ENCODE data around the gene MYRIP. TPM values are rescaled to one million over a fixed set of nuclear protein-coding genes. Genes with fewer than 3 reads are reported as not detected.

The MYRIP gene
- polyA plus RNA-seq, 1 of the 3 experiments (the other 2 are of a cell fraction), result 1.2 TPM

- no peaks in the 10 kb centered on the region for H4K20me1 ChIP-seq (ENCODE audit: insufficient read depth)
- H3K27me3 ChIP-seq (ENCODE audit: insufficient read depth), result no peaks in the 10 kb centered on the region
- no peaks in the 10 kb centered on the region for H3K36me3 ChIP-seq (replicated peaks in 1 of 2; ENCODE audit: control insufficient read depth in 1 of 2, insufficient read depth in 2 of 2, low read length in 1 of 2)
- no peak overlapping the region for H3K4me3 ChIP-seq (ENCODE audit: low read depth in 2 of 2, low read length in 1 of 2)
- H3K9me2 ChIP-seq, result no peaks in the 10 kb centered on the region
- no peaks in the 10 kb centered on the region for H3K79me2 ChIP-seq (ENCODE audit: insufficient read depth)
- TF ChIP-seq SMC3 (IDR thresholded peaks at IDR 0.05; ENCODE audit: low read depth, low read length), result no peak
- no peak for TF ChIP-seq USF2 (IDR thresholded peaks at IDR 0.05; ENCODE audit: borderline replicate concordance, low read depth, low read length)
- TF ChIP-seq NRF1 (IDR thresholded peaks at IDR 0.05; ENCODE audit: low read depth, low read length), result no peak
- no peak for TF ChIP-seq YY1 (IDR thresholded peaks at IDR 0.05; ENCODE audit: low read depth)
- TF ChIP-seq SIN3A (IDR thresholded peaks at IDR 0.05; ENCODE audit: borderline replicate concordance, low read depth, low read length), result no peak
- TF ChIP-seq GABPA (IDR thresholded peaks at IDR 0.05; ENCODE audit: low read depth), result no peak
- no peak for TF ChIP-seq RAD21 (IDR thresholded peaks at IDR 0.05; ENCODE audit: low read length)
- TF ChIP-seq FOXM1 (IDR thresholded peaks at IDR 0.05; ENCODE audit: low read depth), result no peak
- no peak for TF ChIP-seq ELF1 (IDR thresholded peaks at IDR 0.05)
- H2AFZ ChIP-seq (ENCODE audit: low read depth), result no peak overlapping the region
- H3K9me3 ChIP-seq, result no peaks in the 10 kb centered on the region; the same call in 1 of the 2 replicates
- POLR2A ChIA-PET, result no interaction called here
- WGBS (ENCODE audit: low lambda C conversion rate), result 76% methylated on average over 9 of the region's 9 CpGs
- no peak overlapping the region for H3K9ac ChIP-seq
- H3K4me1 ChIP-seq (ENCODE audit: control insufficient read depth in 1 of 2, insufficient read depth in 2 of 2, low read depth in 1 of 2, low read length in 1 of 2), result no peaks in the 10 kb centered on the region; a peak in 1 of 4 replicates
- no peak overlapping the region for H3K27ac ChIP-seq (ENCODE audit: low read depth in 2 of 2, low read length in 1 of 2)
- H3K4me2 ChIP-seq, result no peak overlapping the region
- CTCF ChIA-PET, result interaction anchor here (1.5 to 13.4 kb wide), 2 partner anchors 41 to 115 kb away, joined by 5 to 289 read pairs; partner anchors contain the start of gene EIF1B
- no peaks in the 10 kb centered on the region for H3F3A ChIP-seq (replicated peaks; ENCODE audit: insufficient read depth)
- no peak for DNase-seq
Observed at GRCh38 chr3:40196966-40197365, 387.6 kb downstream of the MYRIP start.

- H3K9ac ChIP-seq, result no peak overlapping the region
- H3K4me3 ChIP-seq (ENCODE audit: low read depth in 2 of 2, low read length in 1 of 2), result no peak overlapping the region
- no peaks in the 10 kb centered on the region for H3K9me2 ChIP-seq
- H3F3A ChIP-seq (replicated peaks; ENCODE audit: insufficient read depth), result no peaks in the 10 kb centered on the region
- 49% methylated on average over 6 of the region's 6 CpGs for WGBS (ENCODE audit: low lambda C conversion rate)
- no peak overlapping the region for H3K27ac ChIP-seq (ENCODE audit: low read depth in 2 of 2, low read length in 1 of 2)
- POLR2A ChIA-PET, result no interaction called here
- no peaks in the 10 kb centered on the region; a peak in 1 of 4 replicates for H3K4me1 ChIP-seq (ENCODE audit: control insufficient read depth in 1 of 2, insufficient read depth in 2 of 2, low read depth in 1 of 2, low read length in 1 of 2)
- no peaks in the 10 kb centered on the region for H3K36me3 ChIP-seq (replicated peaks in 1 of 2; ENCODE audit: control insufficient read depth in 1 of 2, insufficient read depth in 2 of 2, low read length in 1 of 2)
- H3K4me2 ChIP-seq, result no peak overlapping the region
- no peaks in the 10 kb centered on the region for H3K9me3 ChIP-seq
- TF ChIP-seq RCOR1 (IDR thresholded peaks at IDR 0.05; ENCODE audit: low read length), result no peak
- no peak for TF ChIP-seq NFIC (IDR thresholded peaks at IDR 0.05; ENCODE audit: borderline replicate concordance)
- TF ChIP-seq EZH2phosphoT487 (IDR thresholded peaks at IDR 0.05; ENCODE audit: borderline replicate concordance, low read depth), result no peak
- TF ChIP-seq RXRA (IDR thresholded peaks at IDR 0.05; ENCODE audit: borderline replicate concordance, low read depth), result no peak
- TF ChIP-seq GATA2 (CRISPR knock-in tag; IDR thresholded peaks at IDR 0.05), result no peak
- TF ChIP-seq ELF1 (IDR thresholded peaks at IDR 0.05), result no peak
- TF ChIP-seq TEAD4 (IDR thresholded peaks at IDR 0.05; ENCODE audit: borderline replicate concordance, insufficient read depth), result no peak
- TF ChIP-seq CTCF (IDR thresholded peaks at IDR 0.05), result no peak
- TF ChIP-seq ZBTB33 (IDR thresholded peaks at IDR 0.05; ENCODE audit: borderline replicate concordance, low read depth), result no peak
- TF ChIP-seq SIN3A (IDR thresholded peaks at IDR 0.05; ENCODE audit: borderline replicate concordance, low read depth, low read length), result no peak
- no peaks in the 10 kb centered on the region for H3K27me3 ChIP-seq (ENCODE audit: insufficient read depth)
- no peaks in the 10 kb centered on the region for H3K79me2 ChIP-seq (ENCODE audit: insufficient read depth)
- H2AFZ ChIP-seq (ENCODE audit: low read depth), result no peak overlapping the region
- H4K20me1 ChIP-seq (ENCODE audit: insufficient read depth), result no peaks in the 10 kb centered on the region
- DNase-seq, result no peak
- CTCF ChIA-PET, result no interaction called here
Observed at GRCh38 chr3:40200692-40201316, 391.4 kb downstream of the MYRIP start.

Data from SK-N-SH (cell line).